ENCODE data around the gene ZNF138. TPM values are rescaled to one million over a fixed set of nuclear protein-coding genes. Genes with fewer than 3 reads are reported as not detected.

ZNF138 gene
- total and polyA plus RNA-seq, 2 experiments from 2014 or later: 48.7 to 68.4 TPM

- TF ChIP-seq ZNF462 (CRISPR knock-in tag; IDR thresholded peaks at IDR 0.05) (no peak), CREB1 (CRISPR knock-in tag; IDR thresholded peaks at IDR 0.05; ENCODE audit: low read depth) (no peak), CTCF (conservative IDR thresholded peaks at IDR 0.05; ENCODE audit: low read depth in 2 of 2) (no peak), POLR2AphosphoS5 (IDR thresholded peaks at IDR 0.05; ENCODE audit: low read depth) (no peak), ZNF331 (CRISPR knock-in tag; IDR thresholded peaks at IDR 0.05; ENCODE audit: low read depth) (no peak)
Observed at GRCh38 chr7:64838691-64839090, 44.5 kb downstream of the ZNF138 start (continued).

GRCh38 chr7:64839910-64840309, 45.7 kb downstream of the ZNF138 start:
- Histone ChIP-seq H2AFZ (no peak overlapping the region), H3K27me3 (ENCODE audit: insufficient read depth) (no peaks in the 10 kb centered on the region), H3K4me1 (ENCODE audit: insufficient read depth) (no peaks in the 10 kb centered on the region), H3F3A (replicated peaks; ENCODE audit: low read depth) (no peaks in the 10 kb centered on the region), H3K27ac (ENCODE audit: low read depth) (no peak overlapping the region), H3K36me3 (ENCODE audit: insufficient read depth) (no peaks in the 10 kb centered on the region), H3K4me2 (no peak overlapping the region), H3K4me3 (no peak overlapping the region), H4K20me1 (replicated peaks; ENCODE audit: insufficient read depth) (no peaks in the 10 kb centered on the region), H3K79me2 (replicated peaks; ENCODE audit: insufficient read depth) (no peaks in the 10 kb centered on the region), H3K9me2 (ENCODE audit: insufficient read depth) (no peaks in the 10 kb centered on the region)
- DNase-seq (ENCODE audit: low spot score): no peak
- ATAC-seq: no peak
- Mint-ChIP-seq H3K27ac (no peak overlapping the region), H3K27me3 (ENCODE audit: insufficient read depth, low read depth, poor library complexity) (peaks cover 2% of the 10 kb centered on the region), H3K9me3 (peaks cover 29% of the 10 kb centered on the region), H3K4me3 (no peak overlapping the region), H3K4me1 (no peaks in the 10 kb centered on the region), H3K36me3 (ENCODE audit: low read depth) (peaks cover 26% of the 10 kb centered on the region)
- no peak for TF ChIP-seq JUNB (IDR thresholded peaks at IDR 0.05; ENCODE audit: unreplicated experiment)
- TF ChIP-seq EZH2phosphoT487 (IDR thresholded peaks at IDR 0.05; ENCODE audit: unreplicated experiment): no peak
- no peak for TF ChIP-seq EZH2 (IDR thresholded peaks at IDR 0.05; ENCODE audit: low read depth, unreplicated experiment)
- no peak for TF ChIP-seq ZNF331 (CRISPR knock-in tag; IDR thresholded peaks at IDR 0.05; ENCODE audit: low read depth)
- TF ChIP-seq POLR2AphosphoS5 (IDR thresholded peaks at IDR 0.05; ENCODE audit: low read depth): no peak
- no peak for TF ChIP-seq CTCF (conservative IDR thresholded peaks at IDR 0.05; ENCODE audit: low read depth in 2 of 2)
- no peak for TF ChIP-seq CREB1 (CRISPR knock-in tag; IDR thresholded peaks at IDR 0.05; ENCODE audit: low read depth)
- TF ChIP-seq NANOG (IDR thresholded peaks at IDR 0.05; ENCODE audit: borderline replicate concordance): no peak
- TF ChIP-seq ZNF114 (CRISPR knock-in tag; IDR thresholded peaks at IDR 0.05): no peak
- no peak for TF ChIP-seq ETS1 (IDR thresholded peaks at IDR 0.05)

Data from GM23338 (cell line).